ENCODE measurements around the gene MAVS.

Gene MAVS

DNA sequence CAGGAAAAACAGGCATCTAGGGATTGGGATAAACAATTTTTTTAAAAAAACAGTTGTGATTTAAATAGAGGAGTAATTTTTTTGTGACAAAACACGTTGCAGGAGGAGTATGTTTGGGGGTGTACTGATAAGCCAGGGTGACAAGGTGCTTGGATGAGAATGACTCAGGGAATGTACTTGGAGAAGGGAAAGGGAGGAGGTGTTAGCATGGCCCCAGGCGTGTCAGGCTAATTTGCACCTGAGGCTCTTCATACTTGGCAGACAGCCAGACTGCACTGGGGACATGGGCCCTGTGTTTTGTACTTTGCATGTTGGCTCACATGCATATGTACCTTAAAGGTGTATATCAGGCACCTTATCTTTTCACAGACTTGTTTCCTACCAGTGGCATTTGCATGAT lies 65.3 kb downstream of the MAVS start:
- no peak for DNase-seq (ENCODE audit: low spot score)

DNA sequence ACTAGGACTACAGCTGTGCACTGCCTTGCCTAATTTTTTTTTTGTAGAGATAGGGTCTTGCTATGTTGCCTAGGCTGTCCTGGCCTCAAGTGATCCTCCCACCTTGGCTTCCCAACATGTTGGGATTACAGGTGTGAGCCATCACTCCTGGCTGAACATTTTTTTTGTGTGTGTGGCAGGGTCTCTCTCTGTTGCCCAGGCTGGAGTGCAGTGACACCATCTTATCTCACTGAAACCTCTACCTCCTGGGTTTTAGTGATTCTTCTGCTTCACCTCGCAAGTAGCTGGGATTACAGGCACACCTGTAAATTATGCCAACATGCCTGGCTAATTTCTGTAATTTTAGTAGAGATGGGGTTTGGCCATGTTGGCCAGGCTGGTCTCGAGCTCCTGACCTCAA lies 67.8 kb downstream of the MAVS start:
- DNase-seq (ENCODE audit: low spot score), result no peak

DNA sequence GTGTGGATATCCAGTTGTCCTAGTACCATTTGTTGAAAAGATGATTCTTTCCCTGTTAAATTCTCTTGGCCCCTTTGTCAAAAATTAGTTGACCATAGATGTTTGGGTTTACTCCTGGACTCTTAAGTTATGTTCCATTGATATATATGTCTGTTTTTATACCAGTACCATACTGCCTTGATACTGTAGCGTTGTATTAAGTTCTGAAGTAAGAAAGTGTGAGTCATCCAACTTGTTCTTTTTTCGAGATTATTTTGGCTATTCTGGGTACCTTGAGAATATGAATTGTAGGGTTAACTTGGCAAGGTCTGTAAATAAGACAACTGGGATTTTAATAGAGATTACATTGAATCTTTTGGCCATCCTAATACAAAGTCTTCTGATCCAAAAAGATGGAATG lies 69.1 kb downstream of the MAVS start:
- DNase-seq (ENCODE audit: low spot score), result no peak

DNA sequence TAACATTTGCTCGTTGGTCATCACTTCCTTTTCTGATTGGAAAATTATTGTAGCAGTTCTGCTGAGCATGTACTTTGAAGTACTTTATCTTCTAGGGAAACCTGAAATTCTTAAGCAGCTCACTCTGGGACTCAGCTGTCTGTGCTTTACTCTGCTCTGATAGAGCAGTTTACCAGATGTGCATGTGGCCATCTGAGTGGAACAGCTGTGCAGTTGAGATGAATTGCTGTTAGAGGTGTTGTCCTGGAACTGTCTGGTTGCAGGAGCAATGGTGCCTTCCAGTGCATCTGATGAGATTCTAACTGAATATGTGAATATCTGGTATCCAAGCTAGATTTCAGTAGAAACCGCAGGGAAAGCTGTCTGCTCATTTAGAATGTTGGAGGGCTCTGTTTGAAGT lies 69.7 kb downstream of the MAVS start:
- no peak for DNase-seq (ENCODE audit: low spot score)

DNA sequence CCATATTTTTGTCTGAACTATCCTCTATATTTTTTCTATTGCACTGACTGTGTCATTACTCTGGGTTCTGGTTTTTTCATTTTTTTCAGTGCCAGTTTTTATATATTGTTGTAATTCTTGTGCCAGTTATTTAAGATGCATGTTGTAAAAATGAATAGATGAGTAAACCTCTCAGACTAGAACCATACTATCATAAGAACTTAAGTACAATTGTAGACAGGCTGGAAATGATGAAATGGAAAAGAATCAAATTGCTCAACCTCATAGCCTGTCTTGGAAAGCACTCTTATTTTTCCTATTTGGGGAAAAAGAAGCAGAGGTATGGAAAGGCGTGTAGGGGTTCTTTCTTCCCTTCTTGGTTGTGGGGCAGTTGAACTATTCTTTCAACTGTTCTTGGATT lies 72.7 kb downstream of the MAVS start:
- no peak for DNase-seq (ENCODE audit: low spot score)

DNA sequence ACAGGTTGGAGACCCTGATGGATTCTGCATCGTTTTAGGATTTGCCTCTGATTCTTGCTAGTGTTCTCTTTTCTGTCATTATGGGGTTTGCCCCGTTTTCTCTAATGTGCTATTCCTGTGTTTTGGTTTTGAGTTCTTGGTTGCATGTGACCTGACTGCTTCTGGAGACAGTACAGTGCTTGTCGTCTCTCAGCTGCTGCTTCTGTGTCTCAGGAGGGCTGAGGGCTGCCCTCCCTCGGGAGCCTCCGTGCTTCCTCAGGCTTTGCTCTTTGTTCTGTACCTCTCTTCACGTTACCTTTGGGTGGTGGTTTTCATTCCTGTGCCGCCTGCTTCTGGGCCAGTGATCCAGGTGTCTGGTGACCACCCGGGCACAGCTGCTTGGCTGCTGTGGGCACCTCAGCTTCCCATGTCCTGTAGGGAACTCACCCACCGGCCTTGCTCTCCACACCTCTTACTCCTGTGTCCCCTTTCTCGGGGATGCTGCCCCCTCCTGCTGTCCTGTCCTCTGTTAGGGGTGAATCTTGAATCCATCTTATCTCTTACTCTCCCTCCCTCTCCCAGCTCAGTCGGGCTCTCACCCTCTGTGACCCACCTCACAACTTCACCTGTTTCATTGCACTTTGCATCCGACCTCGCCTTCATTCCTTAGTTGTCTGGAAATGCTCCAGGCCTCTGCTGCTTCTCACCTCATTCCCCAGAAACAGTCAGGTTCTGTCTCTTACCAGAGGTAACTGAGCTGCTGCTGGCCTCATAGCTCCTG lies 75.8 kb downstream of the MAVS start:
- no peak for DNase-seq (ENCODE audit: low spot score)

DNA sequence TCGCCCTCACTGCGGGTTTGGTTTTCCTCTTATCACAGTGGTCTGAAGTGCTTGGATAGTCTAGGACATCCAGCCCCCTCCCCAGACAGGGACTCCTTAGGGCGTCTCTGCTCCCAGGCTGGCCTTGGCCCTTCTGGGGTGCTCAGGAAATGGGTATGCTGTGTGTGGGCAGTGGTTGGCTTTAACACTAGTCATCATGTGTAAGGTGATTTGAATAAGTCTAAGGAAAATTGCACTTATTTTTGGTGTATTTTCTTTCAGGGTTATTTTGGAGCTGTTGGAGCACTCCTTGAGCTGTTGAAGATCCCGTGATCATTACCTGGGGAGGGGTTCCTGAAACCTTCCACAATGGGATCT lies 76.3 kb downstream of the MAVS start:
- DNase-seq (ENCODE audit: low spot score), result no peak

DNA sequence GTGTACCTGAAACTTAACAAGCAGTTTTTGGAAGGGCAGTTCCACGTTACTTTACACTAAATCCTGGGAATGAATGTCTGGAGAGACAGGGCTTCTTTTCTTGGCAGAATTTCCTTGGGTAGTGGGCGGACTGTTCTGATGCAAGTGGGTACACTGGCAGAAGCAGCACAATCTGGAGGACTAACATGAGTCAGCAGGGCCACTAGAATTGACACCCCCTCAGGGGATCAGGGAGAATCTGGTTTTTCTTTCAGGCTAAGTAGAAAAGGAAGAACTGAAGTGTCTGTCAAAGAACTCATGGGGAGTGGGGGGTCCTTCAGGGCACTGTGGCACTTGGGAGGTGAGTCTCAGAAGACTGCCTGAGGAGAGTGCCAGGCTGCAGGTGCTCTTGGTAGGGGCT lies 77.2 kb downstream of the MAVS start:
- DNase-seq (ENCODE audit: low spot score), result no peak

DNA sequence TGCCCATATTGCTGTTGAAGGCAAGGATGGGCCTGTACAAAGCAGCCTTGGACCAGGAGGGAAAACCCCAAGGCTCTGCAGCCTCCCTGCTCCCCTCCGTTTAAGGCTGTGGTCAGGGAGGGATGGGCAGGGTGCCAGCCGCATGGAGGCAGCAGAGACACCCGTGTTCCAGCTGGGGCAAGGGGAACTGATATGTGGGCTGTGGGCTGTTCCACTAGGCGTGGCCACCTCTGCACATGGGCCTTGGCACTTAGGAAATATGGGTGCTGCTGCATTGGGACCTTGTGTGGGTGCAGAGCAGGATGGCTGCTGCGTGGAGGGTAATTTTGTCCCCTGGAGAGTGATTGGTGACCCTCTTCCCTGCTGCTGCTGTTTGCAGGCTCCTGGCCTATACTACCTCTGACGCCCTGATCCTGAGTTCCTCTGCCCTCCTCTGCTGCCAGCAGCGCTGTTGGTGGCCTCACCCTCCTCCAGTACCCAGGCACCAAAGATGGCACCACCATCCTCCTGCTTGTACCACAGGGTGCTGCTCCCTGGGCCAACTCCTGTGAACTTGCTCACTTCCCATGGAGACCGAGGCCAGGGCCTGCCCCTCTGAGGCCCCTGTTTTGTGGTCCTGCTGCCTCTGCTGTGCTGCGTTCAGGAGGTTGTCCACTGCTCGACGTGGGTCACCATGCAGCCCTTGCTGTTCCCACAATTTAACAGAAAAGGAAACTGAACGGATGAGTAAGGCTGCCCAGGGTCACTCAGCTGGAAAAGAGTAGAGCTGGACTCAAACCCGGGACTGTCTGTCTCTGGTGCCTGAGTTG lies 77.9 kb downstream of the MAVS start:
- DNase-seq (ENCODE audit: low spot score), result no peak

DNA sequence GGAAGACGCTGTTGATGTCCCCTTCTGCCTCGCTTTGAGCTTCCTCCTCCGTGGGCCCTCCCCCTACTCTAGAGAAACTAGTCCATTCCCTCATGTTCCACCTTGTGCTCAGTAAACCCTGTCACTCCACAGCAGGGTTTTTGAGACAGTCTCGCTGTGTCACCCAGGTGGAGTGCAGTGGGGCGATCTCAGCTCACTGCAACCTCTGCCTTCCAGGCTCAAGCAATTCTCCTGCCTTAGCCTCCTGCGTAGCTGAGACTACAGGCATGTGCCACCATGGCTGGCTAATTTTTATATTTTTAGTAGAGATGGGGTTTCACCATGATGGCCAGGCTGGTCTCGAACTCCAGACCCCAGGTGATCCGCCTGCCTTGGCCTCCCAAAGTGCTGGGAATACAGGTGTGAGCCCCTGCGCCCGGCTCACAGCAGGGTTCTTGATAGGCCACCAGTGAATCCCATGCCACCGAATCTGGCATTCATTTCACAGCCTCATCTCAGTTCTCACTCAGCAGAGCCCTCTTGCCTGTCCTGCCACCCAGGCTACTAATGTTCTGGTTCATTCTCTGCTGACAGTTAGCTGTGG lies 78.6 kb downstream of the MAVS start:
- DNase-seq (ENCODE audit: low spot score), result no peak

Measured in SW480 (cell line).